Brain microvascular endothelial cell (primary cell): ENCODE data around the gene TMEM200B.
"Not testable (repeated sequence)": the region's sequence is repeated elsewhere in the genome, so short reads cannot be mapped to it uniquely, and the experiment has no call there.

Experiments
- DNase-seq: peaks from one replicate; pipeline ENCODE4 v3.0.0-alpha.2; 2020
- H3K27ac ChIP-seq: fragments of 250-450 bp; sonication (Bioruptor Pico); 2 replicates; pipeline ENCODE4 v1.5.1; 2020; ENCODE audit warnings: mild to moderate bottlenecking, moderate library complexity
- H3K27me3 ChIP-seq: fragments of 250-450 bp; sonication (Bioruptor Pico); replicated peaks from 2 replicates; pipeline ENCODE4 v1.5.1; 2020; ENCODE audit warnings: mild to moderate bottlenecking
- H3K36me3 ChIP-seq: fragments of 250-450 bp; sonication (Bioruptor Pico); replicated peaks from 2 replicates; pipeline ENCODE4 v1.5.1; 2020; ENCODE audit warnings: mild to moderate bottlenecking
- H3K4me3 ChIP-seq: 2 replicates; pipeline ENCODE4 v1.5.1; 2011; ENCODE audit warnings: low read depth, mild to moderate bottlenecking, control low read depth, low read length, moderate library complexity
- CTCF ChIP-seq: IDR thresholded peaks from 2 replicates; pipeline ENCODE4 v1.5.1; 2011; ENCODE audit warnings: low read depth, mild to moderate bottlenecking, moderate library complexity, low read length, control low read depth, inconsistent platforms; ENCODE audit errors: missing control alignments
- in situ Hi-C: cut with HindIII; loops from 2 replicates; pipeline ENCODE4 v1.10.0; 2017; ENCODE audit warnings: low sequenced_read_pairs, low pct_ligation_motif_present

Gene TMEM200B

GRCh38 chr1:29142714-29143113 lies 19.0 kb upstream of the TMEM200B start:
- TF ChIP-seq CTCF: no peak
- Histone ChIP-seq H3K4me3 (no peak overlapping the region), H3K36me3 (peaks cover 16% of the 10 kb centered on the region), H3K27me3 (no peaks in the 10 kb centered on the region), H3K27ac (no peak overlapping the region)
- DNase-seq: no peak
- in situ Hi-C loops: no loop called here

GRCh38 chr1:29136391-29136915 lies 12.8 kb upstream of the TMEM200B start:
- no peaks in the 10 kb centered on the region for H3K36me3 ChIP-seq
- no peak for TF ChIP-seq CTCF
- in situ Hi-C loops: no loop called here

GRCh38 chr1:29134695-29135028 lies 11.0 kb upstream of the TMEM200B start:
- TF ChIP-seq CTCF: no peak
- H3K27me3 ChIP-seq: no peaks in the 10 kb centered on the region
- H3K4me3 ChIP-seq: no peak overlapping the region
- no peak overlapping the region for H3K27ac ChIP-seq
- in situ Hi-C loops: no loop called here
- no peak for DNase-seq
- no peaks in the 10 kb centered on the region for H3K36me3 ChIP-seq

More at GRCh38 chr1:29136391-29136915, 12.8 kb upstream of the TMEM200B start:
- Histone ChIP-seq H3K27ac (no peak overlapping the region), H3K27me3 (no peaks in the 10 kb centered on the region), H3K4me3 (no peak overlapping the region)
- no peak for DNase-seq

GRCh38 chr1:29133861-29134694 lies 10.4 kb upstream of the TMEM200B start:
- H3K36me3 ChIP-seq: no peaks in the 10 kb centered on the region
- in situ Hi-C loops: no loop called here
- no peak for DNase-seq
- no peak overlapping the region for H3K4me3 ChIP-seq
- no peak overlapping the region for H3K27ac ChIP-seq
- H3K27me3 ChIP-seq: no peaks in the 10 kb centered on the region
- TF ChIP-seq CTCF: no peak

GRCh38 chr1:29131056-29131455 lies 7.4 kb upstream of the TMEM200B start:
- H3K27me3 ChIP-seq, H3K4me3 ChIP-seq, in situ Hi-C loops, H3K36me3 ChIP-seq, H3K27ac ChIP-seq, DNase-seq: not testable (repeated sequence)

GRCh38 chr1:29129916-29130315 lies 6.2 kb upstream of the TMEM200B start:
- Histone ChIP-seq H3K27ac (no peak overlapping the region), H3K4me3 (no peak overlapping the region), H3K36me3 (no peaks in the 10 kb centered on the region), H3K27me3 (no peaks in the 10 kb centered on the region)
- TF ChIP-seq CTCF: no peak
- in situ Hi-C loops: no loop called here
- DNase-seq: no peak
